Measurements from ENCODE around the gene FGD6.

The FGD6 gene

GRCh38 chr12:95066091-95066855 is 151.0 kb downstream of the FGD6 start:
- TF ChIP-seq CTCF (IDR thresholded peaks at IDR 0.05; ENCODE audit: low read depth, low read length, missing control alignments), result no peak
- no peak overlapping the region for H3K4me3 ChIP-seq (replicated peaks; ENCODE audit: low read depth, low read length)
- DNase-seq (ENCODE audit: extremely low read depth, low read depth), result no peak

- TF ChIP-seq CTCF (IDR thresholded peaks at IDR 0.05; ENCODE audit: low read depth, low read length, missing control alignments), result no peak
- no peak overlapping the region for H3K4me3 ChIP-seq (replicated peaks; ENCODE audit: low read depth, low read length)
- DNase-seq (ENCODE audit: extremely low read depth, low read depth), result no peak
Measured at GRCh38 chr12:95060951-95061350, 156.3 kb downstream of the FGD6 start.

GRCh38 chr12:95059984-95060383 is 157.3 kb downstream of the FGD6 start:
- no peak overlapping the region for H3K4me3 ChIP-seq (replicated peaks; ENCODE audit: low read depth, low read length)
- DNase-seq (ENCODE audit: extremely low read depth, low read depth), result no peak
- TF ChIP-seq CTCF (IDR thresholded peaks at IDR 0.05; ENCODE audit: low read depth, low read length, missing control alignments), result no peak

- no peak for DNase-seq (ENCODE audit: extremely low read depth, low read depth)
- TF ChIP-seq CTCF (IDR thresholded peaks at IDR 0.05; ENCODE audit: low read depth, low read length, missing control alignments), result no peak
- no peak overlapping the region for H3K4me3 ChIP-seq (replicated peaks; ENCODE audit: low read depth, low read length)
Measured at GRCh38 chr12:95057424-95057823, 159.8 kb downstream of the FGD6 start.

GRCh38 chr12:95055057-95055456 is 162.2 kb downstream of the FGD6 start:
- DNase-seq (ENCODE audit: extremely low read depth, low read depth), result no peak
- no peak overlapping the region for H3K4me3 ChIP-seq (replicated peaks; ENCODE audit: low read depth, low read length)
- TF ChIP-seq CTCF (IDR thresholded peaks at IDR 0.05; ENCODE audit: low read depth, low read length, missing control alignments), result no peak

GRCh38 chr12:95054206-95054605 is 163.1 kb downstream of the FGD6 start:
- DNase-seq (ENCODE audit: extremely low read depth, low read depth), result no peak
- TF ChIP-seq CTCF (IDR thresholded peaks at IDR 0.05; ENCODE audit: low read depth, low read length, missing control alignments), result no peak
- no peak overlapping the region for H3K4me3 ChIP-seq (replicated peaks; ENCODE audit: low read depth, low read length)

- DNase-seq (ENCODE audit: extremely low read depth, low read depth), result no peak
- no peak overlapping the region for H3K4me3 ChIP-seq (replicated peaks; ENCODE audit: low read depth, low read length)
- TF ChIP-seq CTCF (IDR thresholded peaks at IDR 0.05; ENCODE audit: low read depth, low read length, missing control alignments), result no peak
Measured at GRCh38 chr12:95051241-95051640, 166.0 kb downstream of the FGD6 start.

Data from HFF-Myc (cell line).